Pulmonary artery endothelial cell (primary cell): Measurements from ENCODE around the gene HLCS. TPM values are rescaled to one million over a fixed set of nuclear protein-coding genes. Genes with fewer than 3 reads are reported as not detected.
"Not testable (repeated sequence)": the region's sequence is repeated elsewhere in the genome, so short reads cannot be mapped to it uniquely, and the experiment has no call there.

Experiments used
- DNase-seq: peaks from one replicate; pipeline ENCODE4 v3.0.0-alpha.2; 2011; ENCODE audit warnings: low read depth, low spot score
- total RNA-seq: library from RNA; depleted of rRNA; stranded (reverse); fragments of >200 nt; gene quantifications from 2 replicates; pipeline ENCODE4 v1.2.3, GENCODE V29; 2014

HLCS gene
- 12.9 and 15.6 TPM in 2 replicates for total RNA-seq

DNA sequence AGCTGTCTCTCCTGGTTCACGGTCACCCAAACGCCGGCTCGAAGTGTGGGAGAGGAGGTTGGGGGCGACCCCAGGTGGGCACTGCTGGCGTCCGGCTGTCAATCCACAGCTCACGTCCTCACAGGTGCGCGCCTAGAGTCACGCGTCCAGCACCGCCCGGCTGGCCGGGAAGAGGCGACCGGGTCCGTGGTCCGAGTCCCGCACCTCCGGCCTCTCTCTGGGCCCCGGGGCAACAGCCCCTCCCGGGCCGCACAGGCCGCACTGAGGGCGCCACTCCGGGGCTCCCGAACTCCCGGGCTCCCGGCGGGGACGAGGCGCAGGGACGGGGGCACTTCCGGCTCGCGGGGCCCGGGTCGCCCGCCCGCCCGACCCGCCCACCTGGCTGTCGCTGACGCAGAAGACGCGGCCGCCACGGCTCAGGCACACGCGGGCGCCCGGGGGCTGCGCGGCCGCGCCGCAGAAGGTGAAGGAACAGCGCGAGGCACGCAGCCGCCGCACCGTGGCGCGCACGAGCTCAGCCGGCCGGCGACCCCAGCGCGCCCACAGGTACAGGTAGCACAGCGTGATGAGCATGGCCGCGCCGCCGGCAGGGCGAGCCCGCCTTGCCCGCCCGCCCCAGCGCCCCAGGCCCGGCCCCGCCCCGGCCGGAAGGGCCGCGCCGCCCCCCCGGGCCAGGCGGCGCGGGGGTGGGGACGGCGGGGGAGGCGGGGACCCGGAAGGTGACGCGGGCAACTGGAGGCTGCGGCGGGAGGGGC, at the start of gene HLCS:
Gene HLCS (minus strand): TSS at position 604 of the 755 bp plus-strand sequence. CDS start 31 bp downstream, at position 573.
- no peak for DNase-seq

- DNase-seq, result peak; percentile 65
These were observed 43.4 kb upstream of the HLCS start for GRCh38 chr21:37009740-37010341.

DNA sequence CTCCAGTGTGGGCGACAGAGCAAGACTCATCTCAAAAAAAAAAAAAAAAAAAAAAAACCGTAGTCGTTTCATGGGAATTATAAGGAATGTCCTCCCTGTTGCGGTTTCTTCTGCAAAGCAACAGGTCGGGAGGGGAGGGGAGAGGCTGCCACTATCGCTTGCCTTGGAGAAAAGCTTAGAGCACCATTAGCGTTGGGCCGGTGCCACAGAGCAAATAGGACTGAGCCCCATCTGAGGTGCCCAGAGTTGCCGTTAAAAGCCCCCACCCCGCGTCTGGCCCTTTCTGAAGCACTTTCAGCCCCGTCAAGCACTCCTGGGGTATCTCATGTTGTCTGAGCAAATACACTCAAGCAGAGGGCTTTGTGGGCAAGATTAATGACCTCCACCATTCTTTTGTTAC, 42.3 kb upstream of the HLCS start:
- DNase-seq, result no peak

- no peak for DNase-seq
These were observed 40.2 kb upstream of the HLCS start, which contains the start of gene RIPPLY3 for GRCh38 chr21:37006486-37007291. TSS of gene RIPPLY3 (plus strand) at chr21:37006702. CDS start at chr21:37006773, 71 bp downstream.

- no peak for DNase-seq
These were observed 39.3 kb upstream of the HLCS start for GRCh38 chr21:37005548-37006485.

DNA sequence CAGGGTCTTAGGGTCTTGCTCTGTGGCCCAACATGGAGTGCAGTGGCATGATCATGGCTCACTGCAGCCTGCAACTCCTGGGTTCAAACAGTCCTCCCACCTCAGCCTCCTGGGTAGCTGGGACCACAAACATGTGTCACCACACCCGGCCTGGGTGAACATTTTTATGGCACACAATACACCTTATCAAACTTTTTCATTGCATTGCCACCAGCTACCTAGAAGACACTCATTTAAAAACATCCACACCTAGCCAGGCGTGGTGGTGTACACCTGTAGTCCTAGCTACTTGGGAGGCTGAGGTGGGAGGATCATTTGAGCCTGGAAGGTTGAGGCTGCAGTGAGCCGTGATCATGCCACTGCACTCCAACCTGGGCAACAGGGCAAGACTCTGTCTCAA, 37.4 kb upstream of the HLCS start:
- DNase-seq, result not testable (repeated sequence)

- DNase-seq, result not testable (repeated sequence)
These were observed 36.4 kb upstream of the HLCS start for GRCh38 chr21:37002851-37003250.

DNA sequence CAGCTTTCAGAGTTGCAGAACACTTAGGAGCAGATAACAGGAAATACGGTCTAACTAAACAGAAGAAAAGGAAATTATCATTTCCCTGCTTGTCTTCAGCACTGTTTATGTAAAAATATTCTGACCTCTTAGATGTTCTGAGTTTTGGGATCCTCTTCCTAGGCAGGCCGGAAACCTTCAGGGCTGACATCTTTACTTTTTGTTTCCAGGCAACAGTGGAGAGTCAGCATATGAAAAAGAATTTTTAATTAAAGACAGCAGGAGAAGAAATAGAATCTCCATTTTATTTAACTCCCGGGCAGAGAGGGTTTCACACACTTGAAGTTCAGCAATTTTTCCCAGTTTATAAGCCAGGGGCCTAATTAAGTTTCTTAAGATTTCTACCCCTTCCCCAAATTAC, 35.0 kb upstream of the HLCS start:
- DNase-seq, result no peak

- DNase-seq, result no peak
These were observed 33.9 kb upstream of the HLCS start for GRCh38 chr21:37000381-37000780.

DNA sequence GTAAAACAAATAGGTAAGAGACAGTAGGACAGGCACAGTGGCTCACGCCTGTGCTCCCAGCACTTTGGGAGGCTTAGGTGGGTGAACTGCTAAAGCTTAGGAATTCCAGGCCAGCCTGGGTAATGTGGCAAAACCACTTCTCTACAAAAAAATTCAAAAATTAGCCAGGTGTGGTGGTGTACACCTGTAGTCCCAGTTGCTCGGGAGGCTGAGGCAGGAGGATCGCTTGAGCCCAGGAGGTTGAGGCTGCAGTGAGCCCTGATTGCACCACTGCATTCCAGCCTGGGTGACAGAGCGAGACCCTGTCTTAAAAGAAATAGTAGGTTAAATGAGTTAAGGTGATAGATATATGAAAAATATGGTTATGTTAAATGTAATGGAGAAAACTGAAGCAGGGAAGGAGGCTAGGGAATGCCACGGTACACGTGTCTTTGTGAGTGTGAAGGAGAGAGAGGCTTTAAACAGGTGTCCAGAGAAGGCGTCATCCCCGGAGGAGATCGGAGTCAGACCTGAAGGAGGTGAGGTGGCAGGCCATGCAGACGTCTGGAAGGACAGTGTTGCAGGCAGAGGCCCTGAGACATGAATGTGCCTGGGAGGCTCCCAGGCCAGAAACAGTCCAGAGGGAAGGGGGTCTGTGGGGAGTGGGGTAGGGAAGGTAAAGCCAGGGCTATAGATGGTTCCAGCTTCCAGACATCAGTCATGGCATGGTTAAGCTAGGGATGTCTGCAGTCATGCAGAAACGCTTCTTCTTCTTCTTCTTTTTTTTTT, 32.8 kb upstream of the HLCS start:
- no peak for DNase-seq

- not testable (repeated sequence) for DNase-seq
These were observed 28.8 kb upstream of the HLCS start for GRCh38 chr21:36995285-36995684.

DNA sequence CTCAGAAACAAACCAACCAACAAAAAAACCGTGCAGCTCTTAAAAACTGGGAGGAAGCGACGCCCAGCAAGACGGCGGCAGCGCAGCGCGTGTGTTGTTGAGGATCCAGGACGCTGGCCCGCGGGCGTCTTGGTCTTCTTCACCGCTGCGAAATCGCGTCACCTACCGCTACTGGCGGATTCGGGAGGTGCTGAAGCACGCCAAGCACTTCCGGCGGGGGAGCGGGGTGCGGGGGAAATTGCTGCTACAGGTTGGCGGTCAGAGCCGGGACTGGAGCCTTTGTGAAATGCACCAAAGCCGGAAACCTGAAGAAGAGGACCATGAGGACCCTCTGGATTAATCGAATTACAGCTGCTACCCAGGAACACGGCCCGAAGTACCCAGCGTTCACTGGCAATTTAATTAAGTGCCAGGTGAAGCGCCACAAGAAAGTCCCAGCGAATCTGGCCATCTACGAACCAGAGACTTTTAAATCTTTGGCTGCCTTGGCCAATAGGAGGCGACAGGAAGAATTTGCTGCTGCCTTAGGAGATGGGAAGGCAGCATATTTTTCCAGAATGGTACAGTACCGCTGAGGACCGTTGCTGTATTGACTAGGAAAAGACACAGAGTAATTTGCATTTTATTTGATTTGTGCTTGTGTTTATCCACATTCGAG, 28.2 kb upstream of the HLCS start:
- no peak for DNase-seq

GRCh38 chr21:36992671-36993070, 26.2 kb upstream of the HLCS start:
- no peak for DNase-seq

GRCh38 chr21:36990508-36991205, 24.2 kb upstream of the HLCS start:
- no peak for DNase-seq

GRCh38 chr21:36989699-36990507, 23.4 kb upstream of the HLCS start:
- DNase-seq, result peak; percentile 65

GRCh38 chr21:36989199-36989698, 22.8 kb upstream of the HLCS start:
- DNase-seq, result not testable (repeated sequence)

- no peak for DNase-seq
These were observed 22.1 kb upstream of the HLCS start for GRCh38 chr21:36988536-36988935.

DNA sequence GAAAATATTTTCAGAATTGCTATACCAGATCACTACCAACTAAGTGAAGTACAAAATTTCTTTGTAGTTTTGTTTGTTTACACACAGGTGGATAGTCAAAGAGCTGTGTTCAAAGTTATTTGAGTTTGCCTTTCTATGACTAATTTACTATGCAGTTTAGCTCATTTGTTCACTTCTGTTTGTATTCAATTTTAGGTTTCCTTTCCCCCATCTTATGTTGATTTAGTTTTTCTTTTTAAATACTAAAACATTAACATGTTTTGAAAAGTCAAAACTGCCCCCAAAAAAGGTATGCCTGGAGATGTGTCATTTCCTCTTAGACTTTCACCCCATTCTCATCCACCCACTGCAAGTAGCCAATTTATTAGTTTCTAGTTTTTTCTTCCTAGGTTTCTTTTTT, 21.4 kb upstream of the HLCS start:
- DNase-seq, result no peak
